Endothelial cell of umbilical vein (primary cell): ENCODE results near the gene COL8A1. TPM values are rescaled to one million over a fixed set of nuclear protein-coding genes. Genes with fewer than 3 reads are reported as not detected.

ENCODE experiments used
- BruUV-seq: library from RNA; stranded (reverse); fragments of 400-500 nt; replicated peaks from 2 replicates; lab custom pipeline; 2021; lab: Mats Ljungman, UMichigan
- CTCF ChIA-PET: fragments of 300-600, 350-600 bp; sonication (Branson Sonifier 250); formaldehyde crosslinking; loops from one replicate; lab custom pipeline; 2021; ENCODE audit warnings: antibody characterized with exemption, inconsistent platforms; lab: Charles Lee
- POLR2A ChIA-PET: fragments of 300-600, 350-600 bp; sonication (Branson Sonifier 250); formaldehyde crosslinking; loops from one replicate; lab custom pipeline; 2021; ENCODE audit warnings: antibody characterized with exemption, inconsistent platforms; lab: Charles Lee
- DNase-seq: peaks from one replicate; pipeline ENCODE4 v3.0.0-alpha.2; 2011; ENCODE audit warnings: low read depth, low spot score
- FAIRE-seq: peaks from 2 replicates; lab custom pipeline; 2011; peaks lifted over from hg19 to GRCh38; lab: Jason Lieb, UNC
- H2AFZ ChIP-seq: 2 replicates; pipeline ENCODE4 v1.6.0; 2012; ENCODE audit warnings: low read depth, low read length, control low read depth, inconsistent platforms
- H3K27ac ChIP-seq: 2 replicates; pipeline ENCODE4 v1.5.1; 2011; ENCODE audit warnings: low read depth, mild to moderate bottlenecking, control low read depth, low read length, moderate library complexity; ENCODE audit not compliant: insufficient read depth
- H3K27me3 ChIP-seq, 2 experiments: 2 replicates each; pipeline versions ENCODE4 v1.6.0 to v1.6.1; 2011; ENCODE audit warnings: low read length in 2 of 2, mixed read lengths in 1 of 2; ENCODE audit not compliant: control insufficient read depth in 2 of 2, insufficient read depth in 2 of 2
- H3K36me3 ChIP-seq, 2 experiments: 2 replicates in 1 of 2; 3 replicates in 1 of 2; pipeline ENCODE4 v1.5.1; 2011; ENCODE audit warnings: low read length in 2 of 2, mild to moderate bottlenecking in 1 of 2, moderate library complexity in 1 of 2; ENCODE audit not compliant: control insufficient read depth in 2 of 2, insufficient read depth in 2 of 2; ENCODE audit errors: extremely low read depth in 1 of 2
- H3K4me1 ChIP-seq: 3 replicates; pipeline ENCODE4 v1.5.1; 2011; ENCODE audit warnings: mild to moderate bottlenecking, low read length; ENCODE audit not compliant: control insufficient read depth, insufficient read depth; ENCODE audit errors: extremely low read depth
- H3K4me2 ChIP-seq: 2 replicates; pipeline ENCODE4 v1.6.1; 2011; ENCODE audit warnings: low read length, control low read depth, mixed read lengths; ENCODE audit not compliant: insufficient read depth
- H3K4me3 ChIP-seq, 3 experiments: fragments of 200-600 bp in 1 of 3; sonication (generic), shearing (Covaris generic) in 1 of 3; replicated peaks in 1 of 3; 2 replicates each; pipeline ENCODE4 v1.5.1; 2011 to 2016; ENCODE audit warnings: control low read depth in 3 of 3, low read length in 3 of 3, mild to moderate bottlenecking in 2 of 3, inconsistent platforms in 1 of 3, low read depth in 1 of 3, moderate library complexity in 1 of 3; ENCODE audit not compliant: insufficient read depth in 1 of 3
- H3K79me2 ChIP-seq: 2 replicates; pipeline ENCODE4 v1.6.0; 2012; ENCODE audit warnings: low read length, inconsistent platforms; ENCODE audit not compliant: control insufficient read depth, insufficient read depth
- H3K9ac ChIP-seq: replicated peaks from 2 replicates; pipeline ENCODE3; 2011; ENCODE audit warnings: low read length, control low read depth; ENCODE audit not compliant: insufficient read depth; ENCODE audit errors: extremely low read depth
- H3K9me1 ChIP-seq: replicated peaks from 3 replicates; pipeline ENCODE4 v1.6.0; 2011; ENCODE audit warnings: mild to moderate bottlenecking, low read length; ENCODE audit not compliant: control insufficient read depth, insufficient read depth; ENCODE audit errors: extremely low read depth
- H3K9me3 ChIP-seq: replicated peaks from 2 replicates; pipeline ENCODE4 v1.5.1; 2012; ENCODE audit warnings: low read length, inconsistent platforms; ENCODE audit not compliant: control insufficient read depth, insufficient read depth
- H4K20me1 ChIP-seq: replicated peaks from 2 replicates; pipeline ENCODE3; 2011; ENCODE audit warnings: mild to moderate bottlenecking, low read length; ENCODE audit not compliant: control insufficient read depth, insufficient read depth; ENCODE audit errors: extremely low read depth
- CTCF ChIP-seq, 2 donors: IDR thresholded peaks; 1 replicate in 1 of 2; 2 replicates in 1 of 2; pipeline ENCODE4 v1.5.1; 2011; ENCODE audit warnings: low read length in 2 of 2, mild to moderate bottlenecking in 2 of 2, moderate library complexity in 2 of 2, control low read depth in 1 of 2, inconsistent platforms in 1 of 2, low read depth in 1 of 2; ENCODE audit not compliant: insufficient read depth in 1 of 2; ENCODE audit errors: extremely low read depth in 1 of 2
- EZH2 ChIP-seq: IDR thresholded peaks from 2 replicates; pipeline ENCODE4 v1.6.1; 2012; ENCODE audit warnings: borderline replicate concordance, low read depth, mild to moderate bottlenecking, moderate library complexity, low read length, inconsistent platforms; ENCODE audit not compliant: severe bottlenecking
- FOS ChIP-seq: IDR thresholded peaks from 2 replicates; pipeline ENCODE4 v1.6.1; 2011; ENCODE audit warnings: mild to moderate bottlenecking, low read length, moderate library complexity, borderline replicate concordance; ENCODE audit not compliant: insufficient read depth
- GATA2 ChIP-seq: IDR thresholded peaks from 2 replicates; pipeline ENCODE4 v1.7.0; 2011; ENCODE audit warnings: low read depth, mild to moderate bottlenecking, moderate library complexity, mixed read lengths, low read length; ENCODE audit not compliant: insufficient read length, insufficient read depth
- JUN ChIP-seq: IDR thresholded peaks from 2 replicates; pipeline ENCODE4 v1.6.1; 2011; ENCODE audit warnings: borderline replicate concordance, low read depth; ENCODE audit not compliant: insufficient read length, insufficient read depth
- MAX ChIP-seq: IDR thresholded peaks from 2 replicates; pipeline ENCODE4 v1.6.1; 2011; ENCODE audit not compliant: insufficient read depth, insufficient read length
- MYC ChIP-seq: IDR thresholded peaks from one replicate; pipeline ENCODE4 v1.6.1; 2011; ENCODE audit warnings: mild to moderate bottlenecking, low read depth, low read length
- POLR2A ChIP-seq: IDR thresholded peaks from 2 replicates; pipeline ENCODE4 v1.6.1; 2012; ENCODE audit warnings: low read depth, mild to moderate bottlenecking, control low read depth, low read length
- POLR2AphosphoS5 ChIP-seq: IDR thresholded peaks from 2 replicates; pipeline ENCODE4 v1.6.1; 2012; ENCODE audit warnings: low read depth, mild to moderate bottlenecking, control low read depth, low read length, moderate library complexity; ENCODE audit not compliant: insufficient read depth
- dilution Hi-C: fragments of 300-500 bp; cut with MboI; formaldehyde crosslinking; loops from one replicate; pipeline ENCODE4 v1.15.0; 2019; ENCODE audit warnings: low sequenced_read_pairs; ENCODE audit not compliant: extremely low pct_ligation_motif_present
- intact Hi-C: fragments of 100-400 bp; cut with micrococcal nuclease; formaldehyde crosslinking; loops from one replicate; pipeline ENCODE4 v1.10.0; 2022
- polyA plus RNA-seq, 4 experiments: library from polyadenylated mRNA; depleted of rRNA in 3 of 4; stranded (reverse) in 3 of 4; unstranded in 1 of 4; fragments of >200 nt; gene quantifications; 2 replicates each; pipeline versions ENCODE4 v1.2.1 to v1.2.3, GENCODE V29; 2011 to 2012; ENCODE audit warnings: missing spikeins in 1 of 4
- total RNA-seq: library from RNA; stranded (reverse); gene quantifications from 2 replicates; pipeline ENCODE4 v1.2.3, GENCODE V29; 2021

COL8A1 gene
- total and polyA plus RNA-seq, 2 donors (not counting 3 experiments of a cell fraction or from before 2014, with no cell fraction given): 358 to 634 TPM

- CTCF ChIA-PET: no interaction called here
- intact Hi-C loops: no loop called here
These were observed 164.9 kb downstream of the COL8A1 start for GRCh38 chr3:99803297-99803696.

GRCh38 chr3:99805160-99805559, 166.8 kb downstream of the COL8A1 start:
- no peak for TF ChIP-seq JUN
- no peak for TF ChIP-seq GATA2
- no peak for TF ChIP-seq EZH2
- TF ChIP-seq MAX: no peak
- no peak for TF ChIP-seq POLR2A
- no peak for TF ChIP-seq FOS
- no peak for TF ChIP-seq POLR2AphosphoS5
- TF ChIP-seq MYC: no peak
- no peak for TF ChIP-seq CTCF (IDR thresholded peaks at IDR 0.05; ENCODE audit: extremely low read depth in 1 of 2, insufficient read depth in 1 of 2, low read depth in 1 of 2, low read length in 2 of 2)
- no peaks in the 10 kb centered on the region for H3K9me1 ChIP-seq
- H3K4me3 ChIP-seq: no peak overlapping the region
- no peaks in the 10 kb centered on the region for H3K27me3 ChIP-seq
- H2AFZ ChIP-seq: no peak overlapping the region
- no peaks in the 10 kb centered on the region for H3K79me2 ChIP-seq
- H3K9ac ChIP-seq: no peak overlapping the region
- no peak overlapping the region for H3K27ac ChIP-seq
- ChIA-PET CTCF (interaction anchor here (1.7 kb wide), 1 partner anchor 782 kb away, joined by 4 read pairs; no protein-coding TSS in a partner anchor), POLR2A (no interaction called here)
- DNase-seq (no peak), FAIRE-seq (no peak)
- no peaks in the 10 kb centered on the region for H3K4me1 ChIP-seq
- dilution Hi-C loops (no loop called here), intact Hi-C loops (loop anchor here (5.0 kb wide), 1 partner anchor 308 kb away; no protein-coding TSS in a partner anchor)
- no peak overlapping the region for H3K4me2 ChIP-seq
- H3K9me3 ChIP-seq: peaks cover 6% of the 10 kb centered on the region
- H4K20me1 ChIP-seq: no peaks in the 10 kb centered on the region
- H3K36me3 ChIP-seq: no peaks in the 10 kb centered on the region
- no TSS peak for BruUV-seq

More at GRCh38 chr3:99803297-99803696, 164.9 kb downstream of the COL8A1 start:
- no TSS peak for BruUV-seq
- H3K9me3 ChIP-seq: peaks cover 6% of the 10 kb centered on the region
- no peak overlapping the region for H3K9ac ChIP-seq
- no peak for TF ChIP-seq FOS
- TF ChIP-seq GATA2: no peak
- TF ChIP-seq EZH2: no peak
- TF ChIP-seq POLR2A: no peak
- TF ChIP-seq MAX: no peak
- no peak for TF ChIP-seq MYC
- no peak for TF ChIP-seq POLR2AphosphoS5
- TF ChIP-seq JUN: no peak
- POLR2A ChIA-PET: no interaction called here
- DNase-seq (no peak), FAIRE-seq (no peak)
- H2AFZ ChIP-seq: no peak overlapping the region
- no peaks in the 10 kb centered on the region for H3K36me3 ChIP-seq
- H3K4me3 ChIP-seq: no peak overlapping the region
- no peaks in the 10 kb centered on the region for H3K27me3 ChIP-seq
- H3K4me2 ChIP-seq: no peak overlapping the region
- H3K9me1 ChIP-seq: no peaks in the 10 kb centered on the region
- H3K79me2 ChIP-seq: no peaks in the 10 kb centered on the region
- H3K4me1 ChIP-seq: no peaks in the 10 kb centered on the region
- dilution Hi-C loops: no loop called here
- H3K27ac ChIP-seq: no peak overlapping the region
- no peaks in the 10 kb centered on the region for H4K20me1 ChIP-seq
